SK-N-SH (cell line): ENCODE data around the gene SH3PXD2A. TPM values are rescaled to one million over a fixed set of nuclear protein-coding genes. Genes with fewer than 3 reads are reported as not detected.
A peak's percentile ranks its signal among the peaks of the same experiment; 100 is the strongest.

Experiments
- CTCF ChIA-PET: fragments of 300-600, 350-600 bp; formaldehyde crosslinking; extraction: SDS; loops from one replicate; lab custom pipeline; 2021; lab: Yijun Ruan, JAX
- POLR2A ChIA-PET: fragments of 350-600 bp; sonication (Branson Sonifier 250); formaldehyde crosslinking; extraction: SDS; loops from one replicate; lab custom pipeline; 2020; ENCODE audit warnings: antibody characterized with exemption, inconsistent platforms; lab: Yijun Ruan, JAX
- DNase-seq: peaks from one replicate; pipeline ENCODE4 v3.0.0; 2012
- H2AFZ ChIP-seq: fragments of 200-600 bp; sonication (generic); 2 replicates; pipeline ENCODE4 v1.8.1; 2016; ENCODE audit warnings: antibody characterized with exemption, mild to moderate bottlenecking, low read depth
- H3F3A ChIP-seq: fragments of 200-600 bp; sonication (generic); replicated peaks from 2 replicates; pipeline ENCODE3; 2016; ENCODE audit warnings: antibody characterized with exemption, mild to moderate bottlenecking; ENCODE audit not compliant: insufficient read depth
- H3K27ac ChIP-seq, 2 experiments: fragments of 200-500 bp in 1 of 2; fragments of 200-600 bp in 1 of 2; sonication (Bioruptor generic) in 1 of 2; sonication (generic), shearing (Covaris generic) in 1 of 2; 2 replicates each; pipeline versions ENCODE4 v1.5.1 to v1.6.1; 2014 to 2016; ENCODE audit warnings: low read depth in 2 of 2, inconsistent platforms in 1 of 2, low read length in 1 of 2, mild to moderate bottlenecking in 1 of 2, mixed read lengths in 1 of 2
- H3K27me3 ChIP-seq: fragments of 200-600 bp; sonication (generic), shearing (Covaris generic); 2 replicates; pipeline ENCODE4 v1.6.1; 2016; ENCODE audit warnings: mixed run types; ENCODE audit not compliant: insufficient read depth
- H3K36me3 ChIP-seq, 2 experiments: fragments of 200-500 bp in 1 of 2; fragments of 200-600 bp in 1 of 2; sonication (Bioruptor generic) in 1 of 2; sonication (generic) in 1 of 2; replicated peaks in 1 of 2; 2 replicates each; pipeline versions ENCODE3 to v1.5.1; 2014 to 2016; ENCODE audit warnings: low read length in 1 of 2, mild to moderate bottlenecking in 1 of 2; ENCODE audit not compliant: insufficient read depth in 2 of 2, control insufficient read depth in 1 of 2
- H3K4me1 ChIP-seq, 2 experiments: fragments of 200-500 bp in 1 of 2; fragments of 200-600 bp in 1 of 2; sonication (Bioruptor generic) in 1 of 2; sonication (generic), shearing (Covaris generic) in 1 of 2; 2 replicates each; pipeline versions ENCODE4 v1.5.1 to v1.6.1; 2014 to 2016; ENCODE audit warnings: low read depth in 1 of 2, low read length in 1 of 2, mixed run types in 1 of 2; ENCODE audit not compliant: insufficient read depth in 2 of 2, control insufficient read depth in 1 of 2
- H3K4me2 ChIP-seq: fragments of 200-600 bp; sonication (generic), shearing (Covaris generic); 2 replicates; pipeline ENCODE4 v1.6.1; 2017; ENCODE audit warnings: mixed run types
- H3K4me3 ChIP-seq, 2 experiments: fragments of 200-500 bp in 1 of 2; fragments of 200-600 bp in 1 of 2; sonication (Bioruptor generic) in 1 of 2; sonication (generic), shearing (Covaris generic) in 1 of 2; 2 replicates each; pipeline versions ENCODE4 v1.5.1 to v1.8.1; 2014 to 2016; ENCODE audit warnings: low read depth in 2 of 2, inconsistent platforms in 1 of 2, low read length in 1 of 2, mild to moderate bottlenecking in 1 of 2, mixed read lengths in 1 of 2, moderate library complexity in 1 of 2
- H3K79me2 ChIP-seq: fragments of 200-600 bp; sonication (generic); 2 replicates; pipeline ENCODE4 v1.8.1; 2017; ENCODE audit warnings: mild to moderate bottlenecking; ENCODE audit not compliant: insufficient read depth
- H3K9ac ChIP-seq: fragments of 200-600 bp; sonication (generic); 2 replicates; pipeline ENCODE4 v1.6.1; 2017; ENCODE audit warnings: mixed run types
- H3K9me2 ChIP-seq: fragments of 200-600 bp; sonication (generic); 2 replicates; pipeline ENCODE4 v1.6.1; 2017; ENCODE audit warnings: mixed run types
- H3K9me3 ChIP-seq: fragments of 200-600 bp; sonication (generic); 2 replicates; pipeline ENCODE4 v1.6.1; 2017; ENCODE audit warnings: mixed run types, mild to moderate bottlenecking, moderate library complexity
- H4K20me1 ChIP-seq: fragments of 200-600 bp; sonication (generic); 2 replicates; pipeline ENCODE4 v1.6.1; 2017; ENCODE audit warnings: mild to moderate bottlenecking, mixed run types; ENCODE audit not compliant: insufficient read depth
- CHD2 ChIP-seq: fragments of 150-350 bp; IDR thresholded peaks from 2 replicates; pipeline ENCODE4 v1.6.1; 2018; ENCODE audit warnings: low read length; ENCODE audit not compliant: partially characterized antibody
- CTCF ChIP-seq: fragments of 200-600 bp; sonication (generic); IDR thresholded peaks from 2 replicates; pipeline ENCODE4 v1.6.1; 2017; ENCODE audit warnings: antibody characterized with exemption, mild to moderate bottlenecking, moderate library complexity
- ELF1 ChIP-seq: IDR thresholded peaks from 2 replicates; pipeline ENCODE4 v1.4.0; 2012
- EP300 ChIP-seq, 2 experiments: IDR thresholded peaks; 2 replicates each; pipeline versions ENCODE4 v1.4.0 to v1.6.1; 2012; ENCODE audit warnings: borderline replicate concordance in 1 of 2, low read depth in 1 of 2, low read length in 1 of 2
- EZH2phosphoT487 ChIP-seq: fragments of 200-600 bp; sonication (generic); IDR thresholded peaks from 2 replicates; pipeline ENCODE4 v1.6.1; 2017; ENCODE audit warnings: low read depth, mixed run types, mild to moderate bottlenecking, antibody characterized with exemption, moderate library complexity, borderline replicate concordance
- FOSL2 ChIP-seq: IDR thresholded peaks from 2 replicates; pipeline ENCODE4 v1.4.0; 2012; ENCODE audit warnings: low read depth, mild to moderate bottlenecking, moderate library complexity, borderline replicate concordance
- FOXM1 ChIP-seq: IDR thresholded peaks from 2 replicates; pipeline ENCODE4 v1.4.0; 2012; ENCODE audit warnings: low read depth, mild to moderate bottlenecking
- GABPA ChIP-seq: IDR thresholded peaks from 2 replicates; pipeline ENCODE4 v1.4.0; 2012; ENCODE audit warnings: low read depth, mild to moderate bottlenecking
- IRF3 ChIP-seq: fragments of 150-350 bp; IDR thresholded peaks from 2 replicates; pipeline ENCODE4 v1.6.1; 2016; ENCODE audit warnings: mild to moderate bottlenecking, low read depth, low read length
- MEF2A ChIP-seq: IDR thresholded peaks from 2 replicates; pipeline ENCODE4 v1.4.0; 2012; ENCODE audit warnings: low read depth, borderline replicate concordance
- NRF1 ChIP-seq: IDR thresholded peaks from 2 replicates; pipeline ENCODE4 v1.6.1; 2012; ENCODE audit warnings: low read depth, mild to moderate bottlenecking, low read length
- RAD21 ChIP-seq: IDR thresholded peaks from 2 replicates; pipeline ENCODE4 v1.6.1; 2012; ENCODE audit warnings: mild to moderate bottlenecking, low read length
- REST ChIP-seq: IDR thresholded peaks from 2 replicates; pipeline ENCODE4 v1.6.1; 2012; ENCODE audit warnings: mild to moderate bottlenecking, low read depth, low read length, moderate library complexity
- RFX5 ChIP-seq: IDR thresholded peaks from 2 replicates; pipeline ENCODE4 v1.6.1; 2012; ENCODE audit warnings: mild to moderate bottlenecking, improper control_type of control experiment, low read length
- TCF12 ChIP-seq: IDR thresholded peaks from 2 replicates; pipeline ENCODE4 v1.4.0; 2012
- USF2 ChIP-seq: fragments of 150-350 bp; IDR thresholded peaks from 2 replicates; pipeline ENCODE4 v1.6.1; 2017; ENCODE audit warnings: antibody characterized with exemption, low read length, low read depth, borderline replicate concordance
- YY1 ChIP-seq: IDR thresholded peaks from 2 replicates; pipeline ENCODE4 v1.4.0; 2012; ENCODE audit warnings: low read depth, mild to moderate bottlenecking
- ZBTB33 ChIP-seq: IDR thresholded peaks from 2 replicates; pipeline ENCODE4 v1.4.0; 2012; ENCODE audit warnings: low read depth, borderline replicate concordance
- WGBS: methylation state at CpG from one replicate; pipeline ENCODE4 v1.1.6; 2017; ENCODE audit warnings: low lambda C conversion rate; 5-methylcytosine and 5-hydroxymethylcytosine counted together
- polyA plus RNA-seq, 3 experiments: library from polyadenylated mRNA; depleted of rRNA; stranded (reverse); fragments of >200 nt; gene quantifications; 2 replicates each; pipeline ENCODE4 v1.2.3, GENCODE V29; 2012

Gene SH3PXD2A
- polyA plus RNA-seq, 1 of the 3 experiments (the other 2 are of a cell fraction), result 2.5 TPM

GRCh38 chr10:103877861-103878260, 22.5 kb upstream of the SH3PXD2A start:
- Histone ChIP-seq H3K4me1 (peaks cover 0 to 31% of the 10 kb centered on the region in 2 experiments; a peak in 2 of 4 replicates), H3K27ac (no peak overlapping the region), H3K27me3 (no peaks in the 10 kb centered on the region), H3F3A (no peaks in the 10 kb centered on the region), H3K4me2 (no peak overlapping the region), H3K9me3 (no peaks in the 10 kb centered on the region), H3K9ac (no peak overlapping the region), H2AFZ (no peak overlapping the region), H3K36me3 (peaks cover 19 to 42% of the 10 kb centered on the region in 2 experiments), H4K20me1 (no peaks in the 10 kb centered on the region), H3K79me2 (no peaks in the 10 kb centered on the region), H3K4me3 (no peak overlapping the region), H3K9me2 (no peaks in the 10 kb centered on the region)
- 92% methylated on average over 1 of the region's 1 CpG for WGBS
- ChIA-PET CTCF (interaction anchor here (1.2 to 1.7 kb wide), 3 partner anchors 10 to 285 kb away, joined by 3 to 5 read pairs (median 4); no protein-coding TSS in a partner anchor), POLR2A (no interaction called here)
- no peak for DNase-seq
- TF ChIP-seq FOSL2, result no peak

GRCh38 chr10:103876155-103876554, 20.8 kb upstream of the SH3PXD2A start:
- ChIA-PET POLR2A (no interaction called here), CTCF (interaction anchor here (0.7 to 4.8 kb wide), 6 partner anchors 11 to 312 kb away, joined by 3 to 31 read pairs (median 10); partner anchors contain the start of gene SH3PXD2A)
- no peak overlapping the region for H3K4me3 ChIP-seq
- H3K9ac ChIP-seq, result no peak overlapping the region
- H3K27ac ChIP-seq, result peak overlapping the region in 1 of 2 experiments; percentile 71; a peak in 2 of 4 replicates
- H3K9me3 ChIP-seq, result no peaks in the 10 kb centered on the region
- WGBS, result 79% methylated on average over 5 of the region's 5 CpGs
- no peaks in the 10 kb centered on the region for H3F3A ChIP-seq
- peak; percentile 63 for DNase-seq
- no peaks in the 10 kb centered on the region for H3K79me2 ChIP-seq
- no peaks in the 10 kb centered on the region for H3K27me3 ChIP-seq
- H3K9me2 ChIP-seq, result no peaks in the 10 kb centered on the region
- peaks cover 15 to 25% of the 10 kb centered on the region in 2 experiments for H3K36me3 ChIP-seq
- peaks cover 0 to 20% of the 10 kb centered on the region in 2 experiments; a peak in 2 of 4 replicates for H3K4me1 ChIP-seq
- H2AFZ ChIP-seq, result no peak overlapping the region
- no peak overlapping the region for H3K4me2 ChIP-seq
- no peaks in the 10 kb centered on the region for H4K20me1 ChIP-seq
- no peak for TF ChIP-seq YY1
- TF ChIP-seq GABPA, result no peak
- TF ChIP-seq MEF2A, result no peak
- no peak for TF ChIP-seq RAD21
- no peak for TF ChIP-seq EZH2phosphoT487
- TF ChIP-seq NRF1, result no peak
- TF ChIP-seq ZBTB33, result no peak
- no peak for TF ChIP-seq TCF12
- no peak for TF ChIP-seq RFX5
- no peak for TF ChIP-seq REST
- no peak for TF ChIP-seq USF2
- TF ChIP-seq FOSL2, result no peak
- peak; percentile 33 for TF ChIP-seq CHD2
- no peak for TF ChIP-seq IRF3
- TF ChIP-seq EP300 (IDR thresholded peaks at IDR 0.05; ENCODE audit: borderline replicate concordance in 1 of 2, low read depth in 1 of 2, low read length in 1 of 2), result no peak; a peak in 1 of 4 replicates
- TF ChIP-seq ELF1, result no peak
- no peak for TF ChIP-seq FOXM1
- no peak for TF ChIP-seq CTCF
